Measurements from ENCODE around the gene SCLT1.

DNA sequence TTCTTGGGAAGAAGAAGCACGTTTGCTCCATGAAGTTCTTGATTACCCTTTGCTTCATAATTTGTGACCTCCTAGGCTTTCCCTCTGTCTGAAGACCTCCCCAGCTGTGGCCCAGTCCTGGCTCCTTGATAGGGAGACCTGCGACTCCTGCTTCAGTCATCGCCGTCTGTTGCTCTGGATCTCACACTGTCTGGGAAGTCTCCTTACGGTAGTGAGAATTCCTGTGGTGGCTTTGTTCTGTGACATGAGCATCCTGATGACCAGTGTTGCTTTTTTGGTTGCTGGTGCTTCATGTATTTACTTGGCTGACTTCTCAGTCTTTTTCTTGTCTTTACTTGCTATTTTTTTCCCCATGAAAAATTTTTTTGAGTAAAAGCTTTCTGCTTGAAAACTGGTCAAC, 239.6 kb downstream of the SCLT1 start:
- TF ChIP-seq, protein P1, sequence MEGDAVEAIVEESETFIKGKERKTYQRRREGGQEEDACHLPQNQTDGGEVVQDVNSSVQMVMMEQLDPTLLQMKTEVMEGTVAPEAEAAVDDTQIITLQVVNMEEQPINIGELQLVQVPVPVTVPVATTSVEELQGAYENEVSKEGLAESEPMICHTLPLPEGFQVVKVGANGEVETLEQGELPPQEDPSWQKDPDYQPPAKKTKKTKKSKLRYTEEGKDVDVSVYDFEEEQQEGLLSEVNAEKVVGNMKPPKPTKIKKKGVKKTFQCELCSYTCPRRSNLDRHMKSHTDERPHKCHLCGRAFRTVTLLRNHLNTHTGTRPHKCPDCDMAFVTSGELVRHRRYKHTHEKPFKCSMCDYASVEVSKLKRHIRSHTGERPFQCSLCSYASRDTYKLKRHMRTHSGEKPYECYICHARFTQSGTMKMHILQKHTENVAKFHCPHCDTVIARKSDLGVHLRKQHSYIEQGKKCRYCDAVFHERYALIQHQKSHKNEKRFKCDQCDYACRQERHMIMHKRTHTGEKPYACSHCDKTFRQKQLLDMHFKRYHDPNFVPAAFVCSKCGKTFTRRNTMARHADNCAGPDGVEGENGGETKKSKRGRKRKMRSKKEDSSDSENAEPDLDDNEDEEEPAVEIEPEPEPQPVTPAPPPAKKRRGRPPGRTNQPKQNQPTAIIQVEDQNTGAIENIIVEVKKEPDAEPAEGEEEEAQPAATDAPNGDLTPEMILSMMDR (IDR thresholded peaks at IDR 0.05; ENCODE audit: low read length): no peak
- no peak for TF ChIP-seq EZH2phosphoT487 (IDR thresholded peaks at IDR 0.05; ENCODE audit: low read length)
- TF ChIP-seq EZH2 (optimal IDR thresholded peaks at IDR 0.05; ENCODE audit: low read depth, low read length): no peak
